Effector CD8-positive, alpha-beta T cell (primary cell): ENCODE measurements around the gene GOLT1A.

ENCODE experiments used
- DNase-seq: peaks from one replicate; lab custom pipeline; 2025; lab: John Stamatoyannopoulos, UW
- total RNA-seq, 4 experiments: gene quantifications; one replicate each; lab custom pipeline; 2026; lab: John Stamatoyannopoulos, UW

Gene GOLT1A, protein sequence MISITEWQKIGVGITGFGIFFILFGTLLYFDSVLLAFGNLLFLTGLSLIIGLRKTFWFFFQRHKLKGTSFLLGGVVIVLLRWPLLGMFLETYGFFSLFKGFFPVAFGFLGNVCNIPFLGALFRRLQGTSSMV
- 0 to 0.10 (median 0.04) reads per million in 4 experiments for total RNA-seq

GRCh38 chr1:204213668-204214662, at the start of gene GOLT1A:
Gene GOLT1A (minus strand): TSS chr1:204213988. CDS start chr1:204213906, 82 bp downstream.
- peak; percentile 21 for DNase-seq

- DNase-seq, result no peak
Measured at GRCh38 chr1:204263254-204263910, 49.6 kb upstream of the GOLT1A start.

DNA sequence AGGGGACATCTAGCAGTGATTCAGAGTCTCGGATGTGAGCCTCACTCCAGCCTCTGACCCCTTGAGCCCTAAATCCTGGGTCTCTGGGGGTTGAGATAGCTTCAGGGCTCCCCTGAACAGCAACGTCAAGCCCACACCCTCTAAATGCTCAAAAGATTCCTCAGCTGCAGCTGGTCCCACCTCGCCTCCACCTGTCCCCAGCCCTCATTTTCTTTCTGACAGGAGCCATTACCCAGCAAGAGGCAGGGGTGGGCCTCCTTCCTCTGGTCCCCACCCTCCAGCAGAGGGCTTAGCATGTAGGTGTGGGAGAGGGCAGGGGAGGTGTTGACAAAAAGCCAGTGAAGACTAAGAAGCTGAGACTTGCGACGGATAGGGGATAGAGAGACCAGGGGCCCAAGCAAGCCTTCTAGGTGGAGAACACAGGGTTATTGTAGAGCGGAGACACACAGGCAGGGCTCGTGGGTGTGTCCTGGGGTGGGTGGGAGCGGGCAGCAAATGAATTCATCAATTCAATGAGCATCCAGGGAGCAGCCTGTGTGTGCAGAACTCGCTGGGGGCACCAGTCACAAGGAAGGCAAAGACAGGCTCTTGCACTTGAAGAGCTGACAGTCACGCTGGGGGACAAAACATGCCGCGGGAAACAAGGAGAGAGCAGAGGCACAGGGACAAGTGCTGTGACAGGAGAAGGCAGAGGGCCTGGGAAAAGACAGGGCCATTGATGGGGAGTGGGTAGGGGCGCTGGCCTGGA, 48.9 kb upstream of the GOLT1A start:
- no peak for DNase-seq

DNA sequence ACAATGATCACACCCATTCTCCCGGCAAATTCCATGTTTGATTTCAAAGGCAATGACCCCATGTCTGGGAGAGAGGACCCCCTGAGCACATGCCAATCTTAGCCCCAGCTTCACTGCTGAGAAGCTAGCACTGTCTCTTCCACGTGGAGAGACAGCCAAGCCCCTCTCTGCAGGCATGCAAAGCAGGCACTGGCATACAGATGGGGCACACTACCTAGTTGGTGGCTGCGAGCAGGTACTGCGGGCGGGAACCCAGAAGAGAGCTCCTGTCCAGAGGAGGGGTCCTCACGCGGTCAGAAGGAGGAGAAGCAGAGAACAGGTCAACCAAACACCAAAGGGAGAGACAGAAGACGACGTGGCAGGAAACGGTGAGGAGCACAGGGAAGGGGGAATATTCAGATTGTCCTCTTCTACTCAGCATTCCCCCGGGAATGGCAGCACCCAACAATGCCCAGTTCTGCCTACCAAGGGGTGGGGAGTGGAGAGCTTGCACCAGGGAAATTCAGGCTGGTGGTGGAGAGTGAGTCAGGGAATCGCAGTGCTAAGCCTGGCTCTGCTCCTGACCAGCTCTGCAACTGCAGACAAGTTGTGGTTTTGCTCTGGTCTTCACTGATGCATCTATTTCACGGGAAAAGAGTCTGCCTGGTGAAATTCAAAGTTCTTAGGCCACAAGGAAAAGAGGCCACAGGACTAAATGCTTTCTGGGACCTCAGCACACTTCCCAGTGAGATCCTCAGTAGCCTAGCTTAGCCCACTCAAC, 48.1 kb upstream of the GOLT1A start:
- no peak for DNase-seq

GRCh38 chr1:204261266-204261665, 47.5 kb upstream of the GOLT1A start:
- no peak for DNase-seq

- no peak for DNase-seq
Measured at GRCh38 chr1:204260601-204261197, 46.9 kb upstream of the GOLT1A start.

DNA sequence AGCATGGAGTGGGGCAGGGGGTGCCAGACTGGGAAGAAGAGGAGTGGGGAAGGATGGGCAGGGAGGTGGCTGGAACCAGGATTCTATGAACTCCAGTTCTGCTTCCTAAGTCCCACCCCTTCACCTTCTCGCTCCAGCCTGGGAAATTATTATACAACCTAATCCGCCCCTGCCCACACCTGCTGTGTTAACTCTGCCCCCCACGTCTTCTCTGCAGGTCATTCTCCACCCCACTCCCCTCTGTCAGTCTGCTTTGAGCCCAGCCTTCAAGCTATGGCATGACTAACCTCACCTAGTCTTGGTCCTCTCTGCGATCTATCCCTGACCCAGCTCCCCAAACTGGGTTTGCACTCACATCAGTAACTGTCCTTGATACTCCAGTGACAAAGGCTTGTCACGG, 46.0 kb upstream of the GOLT1A start:
- DNase-seq, result no peak

GRCh38 chr1:204259196-204259595, 45.4 kb upstream of the GOLT1A start:
- DNase-seq, result no peak

DNA sequence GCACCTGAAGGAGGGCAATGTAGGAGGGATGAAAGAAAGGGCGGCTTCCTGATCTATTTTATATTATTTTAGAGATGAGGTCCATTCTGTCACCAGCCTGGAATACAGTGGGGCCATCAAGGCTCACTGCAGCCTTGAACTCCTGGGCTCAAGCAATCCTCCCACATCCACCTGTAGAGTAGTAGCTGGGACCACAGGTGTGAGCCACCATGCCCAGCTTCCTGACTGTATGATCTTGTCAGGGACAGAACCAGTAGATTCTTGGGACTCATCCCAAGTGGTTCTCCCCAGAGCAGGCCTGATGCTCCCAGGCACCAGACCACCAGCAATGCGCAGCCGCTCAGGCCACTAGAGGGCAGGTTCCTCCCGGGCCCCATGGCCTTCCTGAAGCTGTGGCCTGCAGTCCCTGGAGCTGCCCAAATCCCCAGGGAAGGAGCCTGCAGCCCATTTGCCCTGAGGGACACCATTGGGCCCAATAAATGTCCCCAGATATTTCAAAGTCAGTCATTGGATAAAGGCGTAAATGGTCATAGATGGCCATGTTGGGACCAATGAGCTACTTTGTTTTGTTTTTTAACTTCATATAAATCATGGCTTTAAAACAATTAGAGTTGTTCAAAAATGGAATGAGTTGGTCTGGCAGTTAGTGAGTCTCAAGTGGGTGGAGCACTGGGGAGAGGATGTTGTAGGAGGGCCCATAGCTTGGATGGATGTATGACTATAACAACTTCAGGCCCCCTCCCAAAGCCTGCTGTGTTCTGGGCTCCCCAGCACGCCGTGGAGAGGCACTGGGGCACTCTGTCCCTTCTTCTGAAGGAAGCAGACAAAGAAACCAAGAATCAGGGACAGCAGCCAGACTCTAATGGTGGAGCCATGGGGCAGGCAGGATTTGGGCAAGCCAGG, 44.7 kb upstream of the GOLT1A start:
- no peak for DNase-seq

DNA sequence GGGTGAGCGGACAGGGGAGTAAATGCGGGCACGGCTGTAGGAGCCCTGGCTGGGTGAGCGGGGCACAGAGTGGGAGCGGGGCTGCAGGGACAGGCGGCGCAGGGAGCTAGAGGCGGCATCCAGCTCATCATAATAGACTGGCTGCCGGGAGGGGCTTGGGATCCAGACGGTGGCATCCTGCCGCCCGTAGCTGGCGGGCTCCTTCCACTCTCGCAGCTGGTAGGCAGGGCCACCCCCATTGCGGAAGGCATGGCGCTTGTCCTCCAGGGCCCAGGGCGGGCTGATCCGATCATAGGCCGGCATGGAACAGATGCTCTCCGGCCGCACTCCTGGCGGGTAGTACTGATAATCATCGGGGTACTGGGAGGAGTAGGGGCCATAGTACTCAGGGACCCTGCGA, 43.7 kb upstream of the GOLT1A start:
- no peak for DNase-seq

DNA sequence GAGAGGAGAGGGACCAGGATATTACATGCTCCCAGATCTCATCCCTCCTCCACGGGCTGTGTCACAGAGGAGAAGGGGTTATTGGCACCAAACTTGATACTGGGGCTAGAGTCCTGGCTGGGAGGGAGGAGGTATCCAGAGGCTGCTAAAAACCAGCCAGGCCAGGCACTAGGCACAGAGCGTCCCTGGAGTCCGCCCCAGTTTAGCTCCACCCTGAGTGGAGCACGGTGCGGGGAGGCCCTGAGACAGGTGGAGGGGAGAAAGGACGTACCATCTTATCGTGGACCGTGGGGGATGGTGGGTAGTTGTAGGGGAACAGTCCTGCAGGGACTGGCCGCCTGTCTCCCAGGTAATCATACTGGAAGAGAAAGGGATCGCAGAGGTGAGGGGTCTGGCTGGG, 42.7 kb upstream of the GOLT1A start:
- no peak for DNase-seq

- DNase-seq, result no peak
Measured at GRCh38 chr1:204255966-204256365, 42.2 kb upstream of the GOLT1A start.

- DNase-seq, result no peak
Measured at GRCh38 chr1:204255225-204255624, 41.4 kb upstream of the GOLT1A start.

DNA sequence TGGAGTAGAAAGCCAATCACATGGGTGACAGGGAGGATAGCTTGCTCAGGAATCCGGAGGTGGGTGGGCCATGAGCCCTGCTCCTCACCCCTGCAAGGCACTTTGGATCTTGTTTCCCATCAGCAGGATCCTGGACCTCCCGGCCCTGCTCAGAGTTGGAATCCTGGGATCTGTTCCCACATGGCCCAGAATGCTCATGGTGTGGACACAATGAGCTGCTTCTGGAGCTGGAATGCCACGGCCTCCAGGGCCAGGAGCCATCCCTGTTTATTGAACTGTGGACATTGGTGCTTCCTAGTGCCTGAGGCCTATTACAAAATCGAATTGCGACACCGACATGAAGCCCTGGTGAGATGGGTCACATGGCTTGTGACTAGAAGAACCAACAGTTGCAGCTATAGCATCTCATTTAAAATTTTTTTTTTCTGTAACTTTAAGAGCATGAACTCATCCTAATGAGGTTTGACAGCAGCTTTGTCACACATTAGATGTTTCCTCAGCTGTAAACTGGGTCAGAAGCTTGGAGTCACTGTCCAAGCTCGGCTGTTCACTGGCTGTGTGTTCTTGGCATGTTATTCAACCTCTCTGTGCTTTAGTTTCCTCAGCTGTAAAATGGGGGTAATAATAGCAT, 40.4 kb upstream of the GOLT1A start:
- no peak for DNase-seq

DNA sequence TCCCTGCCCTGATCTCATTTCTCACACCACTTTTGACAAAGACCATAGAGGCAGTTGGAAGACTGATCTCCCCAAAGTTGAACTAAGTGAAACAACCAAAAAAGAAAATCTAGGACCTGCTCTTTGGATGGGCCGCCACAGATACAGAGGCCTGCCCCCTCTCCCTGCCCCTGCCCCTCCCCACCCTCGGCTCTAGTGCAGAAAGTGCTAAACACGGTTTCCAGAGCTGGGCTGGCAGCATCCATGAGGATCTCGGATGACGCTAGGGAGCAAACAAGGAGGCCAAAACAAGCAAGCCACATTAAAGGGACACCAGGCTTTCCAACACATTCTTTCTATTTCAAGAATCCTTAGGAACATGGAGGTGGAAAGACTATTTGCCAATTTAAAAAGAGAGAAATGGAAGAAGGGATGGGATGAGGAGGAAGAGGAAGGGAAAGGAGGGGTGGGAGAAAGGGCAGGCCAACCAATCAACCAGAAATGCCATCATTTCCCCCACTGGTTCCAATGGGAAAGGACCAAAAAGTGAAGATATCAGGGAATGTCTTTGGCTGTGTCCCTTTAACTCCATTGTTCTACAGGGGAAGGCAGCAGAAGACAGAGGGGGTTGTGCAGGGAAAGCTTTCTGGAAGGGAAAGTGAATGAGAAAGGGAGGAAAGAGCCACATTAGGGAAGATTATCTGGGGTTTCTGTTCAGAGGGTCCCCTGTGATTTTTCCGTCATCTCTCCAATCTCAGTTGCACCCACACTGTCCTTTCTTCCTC, 38.3 kb upstream of the GOLT1A start:
- DNase-seq, result no peak

DNA sequence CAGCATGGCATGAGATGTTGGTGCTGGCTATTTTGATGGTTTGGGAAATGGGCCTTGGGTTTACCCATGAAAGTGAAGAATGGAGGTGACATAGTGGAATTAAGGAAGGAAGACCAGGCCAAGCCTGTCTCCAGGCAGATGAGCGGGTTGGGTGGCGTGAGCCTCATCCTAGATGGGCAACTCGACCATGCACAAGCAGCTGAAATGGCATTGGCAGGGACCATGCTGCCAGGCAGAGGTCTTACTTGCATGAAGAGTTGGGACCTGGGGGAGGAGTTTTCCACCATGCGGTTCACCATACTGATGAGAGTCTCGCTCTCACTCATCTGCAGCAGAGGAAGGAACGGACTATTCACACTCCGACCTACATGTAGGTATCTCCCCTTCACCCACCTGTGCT, 37.5 kb upstream of the GOLT1A start:
- no peak for DNase-seq

- DNase-seq, result no peak
Measured at GRCh38 chr1:204250428-204251030, 36.7 kb upstream of the GOLT1A start.
